HepG2 (cell line): Measurements from ENCODE around the gene APOC1. TPM values are rescaled to one million over a fixed set of nuclear protein-coding genes. Genes with fewer than 3 reads are reported as not detected.
A peak's percentile ranks its signal among the peaks of the same experiment; 100 is the strongest.

Experiments used
- AHDC1 ChIP-seq: sonication (generic); formaldehyde crosslinking; IDR thresholded peaks from 2 replicates; pipeline ENCODE4 v1.5.1; 2020; ENCODE audit warnings: mild to moderate bottlenecking, missing genetic modification reagents, borderline replicate concordance
- DR1 ChIP-seq: sonication (generic); formaldehyde crosslinking; IDR thresholded peaks from 2 replicates; pipeline ENCODE4 v1.8.0; 2021; ENCODE audit warnings: mild to moderate bottlenecking, missing genetic modification reagents, inconsistent platforms
- IRF9 ChIP-seq: sonication (generic); formaldehyde crosslinking; IDR thresholded peaks from 2 replicates; pipeline ENCODE4 v1.8.0; 2022; ENCODE audit warnings: missing genetic modification reagents, mild to moderate bottlenecking, borderline replicate concordance
- MIER3 ChIP-seq: IDR thresholded peaks from 2 replicates; pipeline ENCODE4 v1.6.1; 2016; ENCODE audit warnings: missing compliant biosample characterization, borderline replicate concordance
- NFYB ChIP-seq: sonication (generic); formaldehyde crosslinking; IDR thresholded peaks from 2 replicates; pipeline ENCODE4 v1.4.0; 2020; ENCODE audit warnings: missing genetic modification reagents
- POGZ ChIP-seq: sonication (generic); formaldehyde crosslinking; IDR thresholded peaks from 2 replicates; pipeline ENCODE4 v1.4.0; 2020; ENCODE audit warnings: mild to moderate bottlenecking, missing genetic modification reagents
- RFXANK ChIP-seq: IDR thresholded peaks from 2 replicates; pipeline ENCODE4 v1.6.1; 2016
- TFDP2 ChIP-seq: sonication (generic); formaldehyde crosslinking; IDR thresholded peaks from 2 replicates; pipeline ENCODE4 v1.4.0; 2020; ENCODE audit warnings: missing genetic modification reagents
- THAP11 ChIP-seq: IDR thresholded peaks from 2 replicates; pipeline ENCODE4 v1.6.1; 2016; ENCODE audit warnings: missing biosample characterization, missing genetic modification reagents
- ZBTB20 ChIP-seq: sonication (generic); formaldehyde crosslinking; IDR thresholded peaks from 2 replicates; pipeline ENCODE4 v1.8.1; 2023; ENCODE audit warnings: missing genetic modification reagents, low read depth, mild to moderate bottlenecking, borderline replicate concordance
- ZGPAT ChIP-seq: IDR thresholded peaks from 2 replicates; pipeline ENCODE4 v1.6.1; 2016; ENCODE audit warnings: mild to moderate bottlenecking
- ZNF264 ChIP-seq: sonication (generic); formaldehyde crosslinking; IDR thresholded peaks from 2 replicates; pipeline ENCODE4 v1.4.0; 2020; ENCODE audit warnings: missing genetic modification reagents
- ZNF33B ChIP-seq: sonication (generic); formaldehyde crosslinking; IDR thresholded peaks from 2 replicates; pipeline ENCODE4 v1.5.1; 2020; ENCODE audit warnings: mild to moderate bottlenecking, missing genetic modification reagents
- polyA plus RNA-seq, 8 experiments: library from polyadenylated mRNA; depleted of rRNA in 3 of 8; stranded (reverse) in 7 of 8; unstranded in 1 of 8; fragments of >200 nt; fragmentation: Illumina TruSeq in 4 of 8; extraction: Trizol in 4 of 8; gene quantifications; 2 replicates each; pipeline versions ENCODE4 v1.2.1 to v1.2.3, GENCODE V29; 2011 to 2016; ENCODE audit warnings: low read depth in 4 of 8, missing spikeins in 1 of 8, mixed read lengths in 1 of 8; ENCODE audit not compliant: insufficient read depth in 1 of 8
- total RNA-seq, 5 experiments: library from RNA; depleted of rRNA; stranded (reverse); fragments of >200 nt; fragmentation: Illumina TruSeq; extraction: Trizol; gene quantifications; 2 replicates each; pipeline ENCODE4 v1.2.3, GENCODE V29; 2016; ENCODE audit warnings: low read depth in 1 of 5

Gene APOC1
- total and polyA plus RNA-seq, 2 of the 13 experiments (the other 11 are each of a cell fraction or from before 2014, with no cell fraction given) = 600 to 1,235 TPM

- TF ChIP-seq MIER3 (peak; percentile 29; the same call in 1 of the 2 replicates), RFXANK (CRISPR knock-in tag) (peak; percentile 100), THAP11 (CRISPR knock-in tag) (peak; percentile 42; the same call in 1 of the 2 replicates), ZNF264 (0 out of 2 replicates have a peak, but pooled peaks have one; percentile 28), POGZ (CRISPR knock-in tag) (0 out of 2 replicates have a peak, but pooled peaks have one; percentile 39), ZGPAT (CRISPR knock-in tag) (peak; percentile 39; the same call in 1 of the 2 replicates), NFYB (peak; percentile 96), TFDP2 (CRISPR knock-in tag) (0 out of 2 replicates have a peak, but pooled peaks have one; percentile 31), IRF9 (CRISPR knock-in tag) (0 out of 2 replicates have a peak, but pooled peaks have one; percentile 43), DR1 (peak; percentile 95), AHDC1 (CRISPR knock-in tag) (peak; percentile 47; the same call in 1 of the 2 replicates), ZBTB20 (CRISPR knock-in tag) (0 out of 2 replicates have a peak, but pooled peaks have one; percentile 5), ZNF33B (0 out of 2 replicates have a peak, but pooled peaks have one; percentile 52)
These were observed at the start of gene APOC1 (continued) for GRCh38 chr19:44914433-44915206.
